Neural progenitor cell (in vitro differentiated cells): Measurements from ENCODE around the gene CERS6.

Experiments
- EZH2phosphoT487 ChIP-seq: fragments of 200-600 bp; sonication (generic); IDR thresholded peaks from 2 replicates; pipeline ENCODE4 v1.6.1; 2017; ENCODE audit warnings: antibody characterized with exemption
- TF ChIP-seq, protein P1 (sequence below): fragments of 200-600 bp; sonication (generic); IDR thresholded peaks from 2 replicates; pipeline ENCODE4 v1.5.1; 2017; ENCODE audit warnings: antibody characterized with exemption, mild to moderate bottlenecking

GRCh38 chr2:168694866-168695265 lies 238.8 kb downstream of the CERS6 start:
- TF ChIP-seq, protein P1, sequence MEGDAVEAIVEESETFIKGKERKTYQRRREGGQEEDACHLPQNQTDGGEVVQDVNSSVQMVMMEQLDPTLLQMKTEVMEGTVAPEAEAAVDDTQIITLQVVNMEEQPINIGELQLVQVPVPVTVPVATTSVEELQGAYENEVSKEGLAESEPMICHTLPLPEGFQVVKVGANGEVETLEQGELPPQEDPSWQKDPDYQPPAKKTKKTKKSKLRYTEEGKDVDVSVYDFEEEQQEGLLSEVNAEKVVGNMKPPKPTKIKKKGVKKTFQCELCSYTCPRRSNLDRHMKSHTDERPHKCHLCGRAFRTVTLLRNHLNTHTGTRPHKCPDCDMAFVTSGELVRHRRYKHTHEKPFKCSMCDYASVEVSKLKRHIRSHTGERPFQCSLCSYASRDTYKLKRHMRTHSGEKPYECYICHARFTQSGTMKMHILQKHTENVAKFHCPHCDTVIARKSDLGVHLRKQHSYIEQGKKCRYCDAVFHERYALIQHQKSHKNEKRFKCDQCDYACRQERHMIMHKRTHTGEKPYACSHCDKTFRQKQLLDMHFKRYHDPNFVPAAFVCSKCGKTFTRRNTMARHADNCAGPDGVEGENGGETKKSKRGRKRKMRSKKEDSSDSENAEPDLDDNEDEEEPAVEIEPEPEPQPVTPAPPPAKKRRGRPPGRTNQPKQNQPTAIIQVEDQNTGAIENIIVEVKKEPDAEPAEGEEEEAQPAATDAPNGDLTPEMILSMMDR, result no peak
- TF ChIP-seq EZH2phosphoT487, result no peak
